IMR-90 (cell line): ENCODE data around the gene RAB39A. TPM values are rescaled to one million over a fixed set of nuclear protein-coding genes. Genes with fewer than 3 reads are reported as not detected.

ENCODE experiments used
- ATAC-seq: fragments of 200-7000 bp; cut with Tn5 transposase; 2 replicates; pipeline ENCODE4 v1.9.1; 2020; ENCODE audit warnings: low read depth, mild to moderate bottlenecking, moderate library complexity
- BruUV-seq: library from RNA; stranded (reverse); fragments of 400-500 nt; replicated peaks from 2 replicates; lab custom pipeline; 2021; lab: Mats Ljungman, UMichigan
- CTCF ChIA-PET: fragments of 300-600 bp; formaldehyde crosslinking; extraction: SDS; loops from one replicate; lab custom pipeline; 2021; ENCODE audit warnings: antibody characterized with exemption; lab: Yijun Ruan, JAX
- POLR2A ChIA-PET: fragments of 300-600 bp; sonication (Branson Sonifier 250); formaldehyde crosslinking; loops from one replicate; lab custom pipeline; 2022; ENCODE audit warnings: antibody characterized with exemption; ENCODE audit not compliant: unreplicated experiment; lab: Charles Lee
- DNase-seq: peaks from one replicate; pipeline ENCODE4 v3.0.0; 2013
- H2AFZ ChIP-seq: replicated peaks from 2 replicates; pipeline ENCODE3; 2013; ENCODE audit warnings: low read length, mild to moderate bottlenecking; ENCODE audit not compliant: poor library complexity
- H2AK5ac ChIP-seq: 2 replicates; pipeline ENCODE4 v1.6.1; 2013; ENCODE audit warnings: low read depth, low read length, inconsistent platforms
- H2AK9ac ChIP-seq: replicated peaks from 2 replicates; pipeline ENCODE3; 2013; ENCODE audit warnings: mild to moderate bottlenecking, low read depth, low read length, moderate library complexity; ENCODE audit not compliant: poor library complexity
- H2BK120ac ChIP-seq: 2 replicates; pipeline ENCODE4 v1.6.1; 2013; ENCODE audit warnings: low read depth, low read length, inconsistent platforms
- H2BK15ac ChIP-seq: 3 replicates; pipeline ENCODE4 v1.6.1; 2013; ENCODE audit warnings: low read depth, low read length, inconsistent platforms
- H2BK20ac ChIP-seq: 2 replicates; pipeline ENCODE4 v1.6.1; 2013; ENCODE audit warnings: low read depth, mild to moderate bottlenecking, inconsistent platforms, low read length, moderate library complexity
- H2BK5ac ChIP-seq: 2 replicates; pipeline ENCODE4 v1.6.1; 2013; ENCODE audit warnings: mild to moderate bottlenecking, low read depth, low read length, inconsistent platforms; ENCODE audit not compliant: poor library complexity, severe bottlenecking
- H3K14ac ChIP-seq: replicated peaks from 2 replicates; pipeline ENCODE4 v1.6.1; 2013; ENCODE audit warnings: low read depth, low read length, inconsistent platforms
- H3K18ac ChIP-seq: 2 replicates; pipeline ENCODE4 v1.6.1; 2013; ENCODE audit warnings: low read depth, low read length, control low read depth
- H3K23ac ChIP-seq: 2 replicates; pipeline ENCODE4 v1.6.1; 2013; ENCODE audit warnings: low read depth, low read length, inconsistent platforms
- H3K27ac ChIP-seq: 2 replicates; pipeline ENCODE4 v1.5.1; 2013; ENCODE audit warnings: mild to moderate bottlenecking, control low read depth, low read length; ENCODE audit not compliant: insufficient read depth
- H3K27me3 ChIP-seq: 2 replicates; pipeline ENCODE4 v1.6.1; 2013; ENCODE audit warnings: low read length; ENCODE audit not compliant: control insufficient read depth, insufficient read depth
- H3K36me3 ChIP-seq: 2 replicates; pipeline ENCODE4 v1.6.1; 2013; ENCODE audit warnings: low read length, mixed read lengths; ENCODE audit not compliant: control insufficient read depth, insufficient read depth
- H3K4ac ChIP-seq: 2 replicates; pipeline ENCODE4 v1.6.1; 2013; ENCODE audit warnings: low read depth, low read length, inconsistent platforms
- H3K4me1 ChIP-seq: 2 replicates; pipeline ENCODE4 v1.6.1; 2013; ENCODE audit warnings: low read length, mixed read lengths; ENCODE audit not compliant: control insufficient read depth, insufficient read depth
- H3K4me2 ChIP-seq: 2 replicates; pipeline ENCODE4 v1.6.1; 2013; ENCODE audit warnings: low read depth, mild to moderate bottlenecking, control low read depth, low read length, moderate library complexity
- H3K4me3 ChIP-seq: 2 replicates; pipeline ENCODE4 v1.5.1; 2013; ENCODE audit warnings: low read depth, mild to moderate bottlenecking, control low read depth, low read length, moderate library complexity; ENCODE audit not compliant: insufficient read depth
- H3K56ac ChIP-seq: 2 replicates; pipeline ENCODE4 v1.6.1; 2013; ENCODE audit warnings: low read length, inconsistent platforms; ENCODE audit not compliant: insufficient read depth; ENCODE audit errors: extremely low read depth
- H3K79me1 ChIP-seq, 2 experiments: 2 replicates each; pipeline ENCODE4 v1.6.1; 2013; ENCODE audit warnings: low read length in 2 of 2, inconsistent platforms in 1 of 2, low read depth in 1 of 2
- H3K9ac ChIP-seq: 2 replicates; pipeline ENCODE4 v1.6.1; 2013; ENCODE audit warnings: low read depth, low read length, control low read depth
- H3K9me1 ChIP-seq: 2 replicates; pipeline ENCODE4 v1.6.1; 2013; ENCODE audit warnings: low read length, inconsistent platforms; ENCODE audit not compliant: insufficient read depth
- H3K9me3 ChIP-seq: 2 replicates; pipeline ENCODE4 v1.6.1; 2013; ENCODE audit warnings: low read length; ENCODE audit not compliant: control insufficient read depth, insufficient read depth
- H4K20me1 ChIP-seq: 2 replicates; pipeline ENCODE4 v1.6.1; 2013; ENCODE audit warnings: low read length, inconsistent platforms; ENCODE audit not compliant: insufficient read depth
- H4K5ac ChIP-seq: 2 replicates; pipeline ENCODE4 v1.6.1; 2013; ENCODE audit warnings: mild to moderate bottlenecking, low read depth, low read length, control low read depth
- H4K8ac ChIP-seq, 2 experiments: 2 replicates each; pipeline ENCODE4 v1.6.1; 2013; ENCODE audit warnings: low read depth in 2 of 2, low read length in 2 of 2, control low read depth in 1 of 2, inconsistent platforms in 1 of 2
- H4K91ac ChIP-seq: 2 replicates; pipeline ENCODE4 v1.6.1; 2013; ENCODE audit warnings: low read depth, low read length, inconsistent platforms; ENCODE audit not compliant: insufficient read depth
- CEBPB ChIP-seq: IDR thresholded peaks from 2 replicates; pipeline ENCODE4 v1.6.1; 2012; ENCODE audit warnings: low read depth, low read length, improper control_type of control experiment
- CHD1 ChIP-seq: IDR thresholded peaks from 2 replicates; pipeline ENCODE4 v1.6.1; 2012; ENCODE audit warnings: low read depth, low read length, improper control_type of control experiment
- MAZ ChIP-seq: IDR thresholded peaks from 2 replicates; pipeline ENCODE4 v1.6.1; 2012; ENCODE audit warnings: low read depth, mild to moderate bottlenecking, low read length, improper control_type of control experiment, moderate library complexity, borderline replicate concordance
- MXI1 ChIP-seq: IDR thresholded peaks from 2 replicates; pipeline ENCODE4 v1.6.1; 2012; ENCODE audit warnings: low read depth, mild to moderate bottlenecking, low read length, moderate library complexity, borderline replicate concordance
- RAD21 ChIP-seq: IDR thresholded peaks from 2 replicates; pipeline ENCODE4 v1.6.1; 2012; ENCODE audit warnings: low read length, improper control_type of control experiment
- RFX5 ChIP-seq: IDR thresholded peaks from 2 replicates; pipeline ENCODE4 v1.8.0; 2012; ENCODE audit warnings: low read depth, mild to moderate bottlenecking, low read length, moderate library complexity
- SMC3 ChIP-seq: fragments of 150-350 bp; IDR thresholded peaks from 2 replicates; pipeline ENCODE4 v1.6.1; 2016; ENCODE audit warnings: low read depth, mild to moderate bottlenecking, antibody characterized with exemption, low read length, moderate library complexity
- WGBS, 2 experiments: methylation state at CpG; one replicate each; pipeline versions ENCODE4 v1.1.5 to v1.1.7; 2013; ENCODE audit warnings: missing lambda C conversion rate in 2 of 2; ENCODE audit not compliant: insufficient read length in 1 of 2; ENCODE audit errors: extremely low coverage in 2 of 2; 5-methylcytosine and 5-hydroxymethylcytosine counted together
- dilution Hi-C: fragments of 300-500 bp; cut with HindIII; formaldehyde crosslinking; loops from one replicate; pipeline ENCODE4 v1.14.3; 2018; ENCODE audit warnings: low sequenced_read_pairs; ENCODE audit not compliant: unreplicated experiment
- in situ Hi-C: fragments of 300-500 bp; cut with MboI; formaldehyde crosslinking; loops from 3 replicates; pipeline ENCODE4 v1.14.3; 2019; ENCODE audit warnings: low sequenced_read_pairs, inconsistent platforms, mixed read lengths
- intact Hi-C: fragments of 100-400 bp; cut with micrococcal nuclease; formaldehyde crosslinking; loops from 2 replicates; pipeline ENCODE4 v1.10.0; 2022
- polyA plus RNA-seq, 3 experiments: library from polyadenylated mRNA; depleted of rRNA; stranded (reverse); fragments of >200 nt; gene quantifications; 2 replicates each; pipeline ENCODE4 v1.2.3, GENCODE V29; 2012; ENCODE audit warnings: low replicate concordance in 1 of 3
- total RNA-seq: library from RNA; depleted of rRNA; stranded (reverse); fragments of >200 nt; gene quantifications from 2 replicates; pipeline ENCODE4 v1.2.3, GENCODE V29; 2012

The RAB39A gene
- total and polyA plus RNA-seq, 2 of the 4 experiments (the other 2 are of a cell fraction), result not detected

DNA sequence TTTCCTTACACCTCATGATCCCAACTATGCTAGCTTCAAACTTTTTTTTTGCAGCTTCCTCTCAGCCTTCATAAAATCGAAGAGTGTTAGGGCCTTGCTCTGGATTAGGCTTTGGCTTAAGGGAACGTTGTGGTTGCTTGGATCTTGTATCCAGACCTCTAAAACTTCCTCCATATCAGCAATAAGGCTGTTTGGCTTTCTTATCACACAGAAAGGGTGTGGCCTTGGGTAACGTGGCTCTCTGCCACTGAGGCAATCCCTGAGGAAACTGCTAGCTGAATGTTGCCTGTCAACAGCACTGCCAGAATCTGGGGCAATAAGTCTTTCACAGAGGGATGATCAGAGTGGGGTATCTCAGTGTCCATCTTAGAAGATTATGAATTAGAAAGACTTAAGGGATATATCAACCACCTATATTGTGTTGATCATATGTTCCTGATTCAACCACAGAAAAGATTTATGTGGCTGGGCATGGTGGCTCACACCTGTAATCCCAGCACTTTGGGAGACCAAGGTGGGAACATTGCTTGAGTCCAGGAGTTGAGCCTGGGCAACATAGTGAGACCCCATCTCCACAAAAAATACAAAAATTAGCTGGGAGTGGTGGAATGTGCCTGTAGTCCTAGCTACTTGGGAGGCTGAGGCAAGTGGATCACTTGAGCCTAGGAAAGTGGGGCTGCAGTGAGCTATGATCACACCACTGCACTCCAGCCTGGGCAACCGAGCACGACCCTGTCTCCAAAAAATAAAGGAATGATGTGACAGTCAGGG is 67.9 kb downstream of the RAB39A start:
- dilution Hi-C loops, result no loop called here
- Histone ChIP-seq H3K18ac (no peak overlapping the region), H3K27ac (no peak overlapping the region), H3K56ac (no peak overlapping the region), H3K36me3 (no peaks in the 10 kb centered on the region), H3K4me3 (no peak overlapping the region), H4K20me1 (no peaks in the 10 kb centered on the region), H3K4ac (no peak overlapping the region), H3K27me3 (no peaks in the 10 kb centered on the region; the same call in 1 of the 2 replicates), H4K8ac (no peak overlapping the region), H3K79me1 (no peaks in the 10 kb centered on the region), H2BK15ac (no peak overlapping the region), H3K23ac (no peak overlapping the region), H3K9ac (no peak overlapping the region), H2AFZ (no peak overlapping the region), H3K14ac (no peak overlapping the region), H4K5ac (no peak overlapping the region), H2BK120ac (no peak overlapping the region), H2AK9ac (no peak overlapping the region), H3K9me1 (no peaks in the 10 kb centered on the region), H3K4me2 (no peak overlapping the region), H3K9me3 (no peaks in the 10 kb centered on the region), H2BK20ac (no peak overlapping the region), H3K4me1 (no peaks in the 10 kb centered on the region), H2BK5ac (no peak overlapping the region), H4K91ac (no peak overlapping the region), H2AK5ac (no peak overlapping the region)
- DNase-seq (no peak), ATAC-seq (no peak)
- intact Hi-C loops, result no loop called here
- ChIA-PET CTCF (interaction anchor here (0.6 to 2.3 kb wide), 3 partner anchors 12 to 21 kb away, joined by 3 to 9 read pairs (median 3); partner anchors contain the start of gene CUL5), POLR2A (no interaction called here)
- BruUV-seq, result no TSS peak
- no peak for TF ChIP-seq CEBPB
- TF ChIP-seq RAD21, result no peak
- TF ChIP-seq SMC3, result no peak
- TF ChIP-seq MAZ, result no peak
- no peak for TF ChIP-seq CHD1
- TF ChIP-seq RFX5, result no peak
- TF ChIP-seq MXI1, result no peak
- in situ Hi-C loops, result no loop called here
- WGBS, 2 experiments, result no CpG with 5 or more reads among the region's 5 CpGs
